ENCODE measurements around the gene PTTG1IP. TPM values are rescaled to one million over a fixed set of nuclear protein-coding genes. Genes with fewer than 3 reads are reported as not detected.

The PTTG1IP gene
- total and polyA plus RNA-seq, 2 of the 4 experiments (the other 2 are of a cell fraction) = 167 to 194 TPM

DNA sequence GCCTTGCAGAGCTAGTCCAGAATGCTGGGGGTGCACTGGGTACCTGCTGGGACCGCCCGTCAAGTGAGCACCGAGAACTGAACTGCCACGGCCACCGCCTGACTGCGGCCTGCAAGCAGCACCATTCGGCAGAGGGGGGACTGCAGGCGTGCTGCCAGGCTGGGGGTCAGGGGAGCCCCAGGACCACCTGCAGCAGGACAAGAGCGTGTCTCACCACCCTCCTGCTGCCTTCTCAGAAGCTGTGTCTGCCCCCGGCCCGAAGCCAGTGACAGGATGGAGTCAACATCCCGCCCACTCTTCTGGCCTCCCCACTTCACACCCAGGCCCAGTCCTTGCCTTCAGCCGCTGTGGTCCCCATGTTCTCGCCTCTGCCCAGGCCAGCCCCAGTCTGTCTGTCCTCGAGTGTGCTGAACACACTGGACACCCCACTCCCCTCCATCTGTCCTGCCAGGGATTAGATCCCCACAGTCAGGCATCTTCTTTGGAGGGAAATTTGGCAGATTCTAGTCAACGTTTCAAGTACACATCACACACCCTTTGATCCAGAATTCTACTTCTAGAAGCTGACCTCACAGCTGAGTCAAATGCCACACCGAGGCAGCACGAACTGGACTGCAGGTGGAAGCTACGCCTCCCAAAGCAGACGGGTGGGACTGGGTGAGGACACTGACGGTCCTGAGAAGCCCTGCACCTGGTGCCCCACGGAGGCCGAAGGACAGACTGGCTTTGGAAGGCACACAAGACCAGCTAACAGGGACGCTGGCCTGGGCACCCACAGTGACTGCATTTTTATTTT, 26.0 kb downstream of the PTTG1IP start:
- Histone ChIP-seq H2AFZ (replicated peaks; ENCODE audit: low read length, poor library complexity) (no peak overlapping the region), H3K4me3 (ENCODE audit: insufficient read depth, low read depth, low read length) (no peak overlapping the region), H3K27me3 (ENCODE audit: control insufficient read depth, insufficient read depth, low read length) (peaks cover 9% of the 10 kb centered on the region; the same call in 1 of the 2 replicates), H4K20me1 (ENCODE audit: insufficient read depth, low read length) (peaks cover 2% of the 10 kb centered on the region), H3K4ac (ENCODE audit: low read depth, low read length) (no peak overlapping the region), H2BK120ac (ENCODE audit: low read depth, low read length) (no peak overlapping the region), H3K56ac (ENCODE audit: extremely low read depth, insufficient read depth, low read length) (no peak overlapping the region), H3K9me3 (ENCODE audit: control insufficient read depth, insufficient read depth, low read length) (no peaks in the 10 kb centered on the region), H3K79me1 (ENCODE audit: low read depth in 1 of 2, low read length in 2 of 2) (peaks cover 17 to 23% of the 10 kb centered on the region in 2 experiments), H3K27ac (ENCODE audit: insufficient read depth, low read length) (no peak overlapping the region), H3K4me2 (ENCODE audit: low read depth, low read length) (no peak overlapping the region), H3K9me1 (ENCODE audit: insufficient read depth, low read length) (peaks cover 13% of the 10 kb centered on the region; the same call in 1 of the 2 replicates), H2BK5ac (ENCODE audit: low read depth, low read length, poor library complexity, severe bottlenecking) (no peak overlapping the region), H2AK9ac (replicated peaks; ENCODE audit: low read depth, low read length, poor library complexity) (no peak overlapping the region), H3K18ac (ENCODE audit: low read depth, low read length) (no peak overlapping the region), H3K36me3 (ENCODE audit: control insufficient read depth, insufficient read depth, low read length) (peaks cover 26% of the 10 kb centered on the region), H3K4me1 (ENCODE audit: control insufficient read depth, insufficient read depth, low read length) (peaks cover 2% of the 10 kb centered on the region; the same call in 1 of the 2 replicates), H3K23ac (ENCODE audit: low read depth, low read length) (no peak overlapping the region), H4K91ac (ENCODE audit: insufficient read depth, low read depth, low read length) (no peak overlapping the region), H4K8ac (ENCODE audit: low read depth in 2 of 2, low read length in 2 of 2) (no peak overlapping the region), H2BK20ac (ENCODE audit: low read depth, low read length) (no peak overlapping the region), H2BK15ac (ENCODE audit: low read depth, low read length) (no peak overlapping the region), H4K5ac (ENCODE audit: low read depth, low read length) (no peak overlapping the region), H2AK5ac (ENCODE audit: low read depth, low read length) (no peak overlapping the region), H3K14ac (replicated peaks; ENCODE audit: low read depth, low read length) (no peak overlapping the region), H3K9ac (ENCODE audit: low read depth, low read length) (no peak overlapping the region)
- dilution Hi-C loops (cut with HindIII; ENCODE audit: low sequenced_read_pairs, unreplicated experiment) = no loop called here
- ChIA-PET CTCF (no interaction called here), POLR2A (ENCODE audit: unreplicated experiment) (no interaction called here)
- ATAC-seq (ENCODE audit: low read depth) = no peak
- no peak for DNase-seq
- in situ Hi-C loops (cut with MboI; ENCODE audit: low sequenced_read_pairs) = no loop called here
- TF ChIP-seq MXI1 (IDR thresholded peaks at IDR 0.05; ENCODE audit: borderline replicate concordance, low read depth, low read length) (no peak), CEBPB (IDR thresholded peaks at IDR 0.05; ENCODE audit: low read depth, low read length) (no peak), RAD21 (IDR thresholded peaks at IDR 0.05; ENCODE audit: low read length) (no peak), CHD1 (IDR thresholded peaks at IDR 0.05; ENCODE audit: low read depth, low read length) (no peak)
- TF ChIP-seq, protein P1, sequence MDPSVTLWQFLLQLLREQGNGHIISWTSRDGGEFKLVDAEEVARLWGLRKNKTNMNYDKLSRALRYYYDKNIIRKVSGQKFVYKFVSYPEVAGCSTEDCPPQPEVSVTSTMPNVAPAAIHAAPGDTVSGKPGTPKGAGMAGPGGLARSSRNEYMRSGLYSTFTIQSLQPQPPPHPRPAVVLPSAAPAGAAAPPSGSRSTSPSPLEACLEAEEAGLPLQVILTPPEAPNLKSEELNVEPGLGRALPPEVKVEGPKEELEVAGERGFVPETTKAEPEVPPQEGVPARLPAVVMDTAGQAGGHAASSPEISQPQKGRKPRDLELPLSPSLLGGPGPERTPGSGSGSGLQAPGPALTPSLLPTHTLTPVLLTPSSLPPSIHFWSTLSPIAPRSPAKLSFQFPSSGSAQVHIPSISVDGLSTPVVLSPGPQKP (IDR thresholded peaks at IDR 0.05; ENCODE audit: borderline replicate concordance, low read depth, low read length) = no peak
- TF ChIP-seq, protein P2, sequence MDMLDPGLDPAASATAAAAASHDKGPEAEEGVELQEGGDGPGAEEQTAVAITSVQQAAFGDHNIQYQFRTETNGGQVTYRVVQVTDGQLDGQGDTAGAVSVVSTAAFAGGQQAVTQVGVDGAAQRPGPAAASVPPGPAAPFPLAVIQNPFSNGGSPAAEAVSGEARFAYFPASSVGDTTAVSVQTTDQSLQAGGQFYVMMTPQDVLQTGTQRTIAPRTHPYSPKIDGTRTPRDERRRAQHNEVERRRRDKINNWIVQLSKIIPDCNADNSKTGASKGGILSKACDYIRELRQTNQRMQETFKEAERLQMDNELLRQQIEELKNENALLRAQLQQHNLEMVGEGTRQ (IDR thresholded peaks at IDR 0.05; ENCODE audit: low read depth, low read length) = no peak
- 83% methylated on average over 13 of the region's 24 CpGs; no CpG with 5 or more reads in 1 of the 2 experiments for WGBS, 2 experiments (ENCODE audit: extremely low coverage in 2 of 2, insufficient read length in 1 of 2)
- BruUV-seq (replicated peaks) = no TSS peak
- intact Hi-C loops (cut with micrococcal nuclease) = no loop called here

Measured in IMR-90 (cell line).